GM19239 (cell line): ENCODE data around the gene GALNT16.
A peak's percentile ranks its signal among the peaks of the same experiment; 100 is the strongest.

ENCODE experiments used
- DNase-seq: peaks from one replicate; pipeline ENCODE4 v3.0.0; 2011; ENCODE audit warnings: low spot score; ENCODE audit not compliant: insufficient read length
- FAIRE-seq: peaks from 2 replicates; lab custom pipeline; 2011; peaks lifted over from hg19 to GRCh38; lab: Jason Lieb, UNC

GALNT16 gene

GRCh38 chr14:69328765-69329164 lies 68.8 kb downstream of the GALNT16 start:
- FAIRE-seq (no peak), DNase-seq (no peak)

- no peak for DNase-seq
- no peak for FAIRE-seq
These were observed 71.2 kb downstream of the GALNT16 start for GRCh38 chr14:69331206-69331605.

- no peak for FAIRE-seq
- no peak for DNase-seq
These were observed 72.9 kb downstream of the GALNT16 start for GRCh38 chr14:69332782-69333395.

GRCh38 chr14:69333791-69334337 lies 73.9 kb downstream of the GALNT16 start:
- no peak for FAIRE-seq
- no peak for DNase-seq

GRCh38 chr14:69334576-69334975 lies 74.6 kb downstream of the GALNT16 start:
- DNase-seq (no peak), FAIRE-seq (no peak)

DNA sequence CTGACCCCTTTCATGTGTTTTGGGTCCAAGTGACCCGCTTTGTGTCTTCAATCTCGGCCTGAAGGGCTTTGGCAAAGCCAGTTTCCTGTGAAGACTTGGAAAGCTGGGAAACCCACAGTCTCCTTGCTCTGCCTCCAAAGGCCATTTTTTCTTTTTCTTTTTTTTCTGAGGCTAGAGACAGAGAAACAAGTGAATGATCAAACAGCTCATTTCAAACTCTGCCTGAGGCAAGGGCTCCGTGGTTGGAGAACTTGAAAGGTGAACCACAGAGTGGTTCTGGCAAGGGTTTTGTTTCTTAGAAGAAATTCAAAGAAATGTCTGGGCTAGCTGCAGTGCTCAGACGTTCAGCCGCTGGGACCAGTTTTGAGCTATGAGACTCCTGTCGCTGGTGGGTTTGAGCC lies 75.4 kb downstream of the GALNT16 start:
- DNase-seq = no peak
- FAIRE-seq = no peak

DNA sequence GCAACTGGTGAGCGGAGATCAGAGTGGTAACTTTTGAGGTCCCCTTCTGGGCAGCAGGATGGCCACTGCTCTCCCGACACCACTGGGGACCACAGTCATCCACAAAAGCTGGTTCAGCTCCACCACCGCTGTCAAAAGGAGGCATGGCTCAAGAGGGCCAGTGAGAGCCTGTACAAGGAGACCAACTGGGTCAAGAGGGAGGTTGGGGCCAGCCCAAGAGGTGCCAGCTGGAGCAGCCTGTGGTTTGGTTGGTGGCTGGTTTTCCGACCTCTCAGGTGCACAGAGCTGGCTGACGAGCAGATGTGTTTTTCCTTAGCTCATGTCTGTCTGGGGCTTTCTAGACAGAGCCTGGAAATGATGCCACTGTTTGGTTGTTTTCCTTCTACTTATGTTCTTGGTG lies 78.0 kb downstream of the GALNT16 start:
- no peak for FAIRE-seq

GRCh38 chr14:69339426-69339825 lies 79.5 kb downstream of the GALNT16 start:
- FAIRE-seq (no peak), DNase-seq (no peak)

More for the DNA sequence above, 78.0 kb downstream of the GALNT16 start:
- DNase-seq = no peak

DNA sequence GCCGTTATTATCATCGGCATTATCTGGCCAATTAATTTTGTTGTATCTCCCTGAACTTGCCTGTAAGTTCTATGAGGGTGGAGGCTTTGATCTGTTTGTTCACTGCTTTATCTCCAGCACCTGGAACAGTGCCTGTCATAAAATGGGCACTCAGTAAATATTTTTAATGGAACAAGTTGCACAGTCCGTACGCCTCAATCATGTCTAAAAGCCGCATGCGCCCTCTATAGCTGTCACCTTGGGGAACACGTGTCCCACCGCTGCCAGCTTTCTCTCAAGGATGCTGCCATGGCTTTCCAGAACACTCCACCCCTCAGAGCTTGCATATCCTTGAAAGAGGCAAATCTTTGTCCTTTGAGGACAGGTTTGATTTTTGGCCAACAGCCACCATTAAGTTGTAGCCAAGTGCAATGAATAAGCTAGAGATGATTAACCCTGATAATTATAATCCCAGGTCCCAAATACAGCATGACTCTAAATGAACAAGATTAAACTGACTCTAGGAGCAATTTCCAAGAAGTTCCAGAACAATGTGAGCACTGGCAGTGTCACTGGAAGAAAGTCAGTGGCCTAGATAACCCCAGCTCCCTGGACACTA lies 83.1 kb downstream of the GALNT16 start:
- no peak for DNase-seq
- FAIRE-seq = no peak

DNA sequence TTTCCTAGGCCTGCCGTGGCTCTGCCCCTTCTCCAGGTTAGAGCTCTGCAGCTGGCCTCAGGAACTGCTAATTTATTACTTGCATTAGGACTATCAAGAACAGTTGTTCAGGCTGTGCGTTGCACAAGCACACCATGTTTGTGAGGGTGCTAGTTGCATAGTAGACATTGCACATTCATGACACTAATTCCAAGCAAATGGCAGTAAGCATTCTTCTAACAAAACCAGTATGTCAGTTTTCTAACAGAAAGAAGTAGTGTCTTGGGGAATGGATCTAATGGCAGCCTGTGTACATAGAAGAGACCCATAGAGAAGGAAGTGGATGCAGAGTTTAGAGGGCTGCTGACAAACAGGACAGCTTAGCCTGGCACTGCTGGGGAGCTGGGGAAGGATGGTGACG lies 84.2 kb downstream of the GALNT16 start:
- FAIRE-seq (no peak), DNase-seq (no peak)

DNA sequence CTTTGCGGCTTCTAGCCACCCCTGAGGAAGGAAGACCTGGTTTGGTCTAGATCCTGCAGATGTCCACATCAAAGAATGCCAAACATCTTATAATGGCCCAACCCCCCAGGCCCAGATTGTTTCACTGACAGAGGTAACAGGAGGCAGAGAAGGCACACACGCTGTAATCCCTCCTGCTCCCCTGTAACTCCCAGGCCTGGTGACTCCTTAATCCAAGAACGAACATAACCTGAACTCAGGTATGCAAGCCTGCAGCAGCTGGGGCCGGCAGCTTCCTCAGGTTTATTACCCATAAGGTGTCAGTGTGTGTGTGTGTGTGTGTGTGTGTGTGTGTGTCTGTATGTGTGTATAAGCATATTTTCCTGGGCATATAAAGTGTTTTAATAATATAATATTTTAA lies 85.4 kb downstream of the GALNT16 start:
- FAIRE-seq (no peak), DNase-seq (no peak)

DNA sequence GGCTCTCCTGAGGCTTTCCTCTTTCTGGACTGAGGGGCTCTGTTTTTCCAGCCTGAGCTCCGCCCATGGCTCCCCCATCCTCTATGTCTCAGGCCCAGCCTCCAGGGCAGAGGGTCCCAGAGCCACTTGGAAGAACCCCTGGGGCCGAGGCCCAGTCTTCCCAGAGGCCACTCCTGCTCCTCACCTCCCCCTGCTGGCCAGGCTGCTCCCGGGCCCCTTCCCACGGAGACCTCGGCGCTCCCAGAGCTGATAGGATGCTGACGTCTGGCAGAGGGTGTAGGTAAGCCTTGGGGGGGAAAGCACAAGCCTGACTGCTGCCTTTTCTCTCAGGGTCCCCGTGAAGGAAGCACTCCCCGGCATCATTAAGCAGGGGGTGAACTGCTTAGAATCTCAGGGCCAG lies 86.8 kb downstream of the GALNT16 start:
- FAIRE-seq = no peak
- DNase-seq = no peak

- no peak for DNase-seq
- no peak for FAIRE-seq
These were observed 89.3 kb downstream of the GALNT16 start for GRCh38 chr14:69349091-69349777.

GRCh38 chr14:69350892-69351291 lies 90.9 kb downstream of the GALNT16 start:
- DNase-seq = no peak
- FAIRE-seq = no peak

GRCh38 chr14:69351385-69351784 lies 91.4 kb downstream of the GALNT16 start:
- DNase-seq (no peak), FAIRE-seq (no peak)

DNA sequence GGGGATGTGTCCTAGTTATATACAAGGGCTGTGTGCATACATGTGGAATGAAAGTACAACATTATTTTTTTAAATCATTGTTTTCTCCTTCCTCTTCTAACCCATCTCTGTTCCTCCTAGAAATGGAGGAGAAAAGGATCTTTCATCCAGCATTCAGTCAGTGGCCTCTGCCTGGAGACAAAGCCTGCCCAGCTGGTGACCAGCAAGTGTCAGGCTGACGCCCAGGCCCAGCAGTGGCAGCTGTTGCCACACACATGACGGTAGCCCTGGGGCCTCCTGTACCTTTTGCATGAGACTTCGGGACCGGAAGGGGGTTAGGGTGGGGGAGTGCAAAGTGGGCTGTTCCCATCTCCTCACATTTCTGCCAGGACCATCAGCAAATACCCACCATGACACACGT lies 92.0 kb downstream of the GALNT16 start:
- no peak for DNase-seq
- no peak for FAIRE-seq

- FAIRE-seq (no peak), DNase-seq (no peak)
These were observed 93.2 kb downstream of the GALNT16 start for GRCh38 chr14:69353168-69353567.

DNA sequence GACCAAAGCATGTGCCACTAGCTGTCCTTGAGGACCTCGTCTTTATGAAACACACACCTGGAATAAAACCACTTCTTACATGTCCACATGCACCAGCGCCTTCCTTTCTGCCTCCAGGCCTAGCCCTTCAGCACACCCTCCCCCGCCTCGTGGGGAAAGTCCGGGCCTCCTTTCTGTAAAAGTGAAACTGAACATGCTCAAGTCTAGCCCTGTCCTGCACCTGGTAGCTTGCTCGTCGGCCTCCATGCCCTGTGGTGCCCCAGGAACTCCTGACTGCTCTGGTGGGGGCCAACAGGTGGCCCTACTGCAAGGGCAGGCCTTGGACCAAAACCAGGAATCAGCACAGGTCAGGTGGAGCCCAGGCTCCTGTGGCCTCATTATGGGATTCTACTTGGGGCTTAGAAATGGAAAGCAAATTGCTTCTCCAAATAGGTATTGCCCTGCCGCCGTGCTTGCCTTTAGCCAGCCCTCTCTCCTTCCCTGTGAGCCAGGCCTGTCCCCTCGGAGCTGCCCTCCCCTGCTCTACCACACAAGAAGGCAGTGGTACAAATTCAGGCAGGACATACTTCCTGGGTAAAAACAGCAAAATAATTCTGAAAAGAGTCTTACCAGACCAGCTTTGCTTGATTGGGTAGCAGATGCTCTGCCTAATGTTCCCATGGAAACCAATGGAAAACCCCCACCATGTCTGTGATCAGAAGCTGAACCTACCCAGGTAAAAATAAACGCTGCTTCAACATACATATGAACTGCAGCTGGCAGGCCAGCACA lies 94.6 kb downstream of the GALNT16 start:
- FAIRE-seq = peak; percentile 96
- peak; percentile 91 for DNase-seq

DNA sequence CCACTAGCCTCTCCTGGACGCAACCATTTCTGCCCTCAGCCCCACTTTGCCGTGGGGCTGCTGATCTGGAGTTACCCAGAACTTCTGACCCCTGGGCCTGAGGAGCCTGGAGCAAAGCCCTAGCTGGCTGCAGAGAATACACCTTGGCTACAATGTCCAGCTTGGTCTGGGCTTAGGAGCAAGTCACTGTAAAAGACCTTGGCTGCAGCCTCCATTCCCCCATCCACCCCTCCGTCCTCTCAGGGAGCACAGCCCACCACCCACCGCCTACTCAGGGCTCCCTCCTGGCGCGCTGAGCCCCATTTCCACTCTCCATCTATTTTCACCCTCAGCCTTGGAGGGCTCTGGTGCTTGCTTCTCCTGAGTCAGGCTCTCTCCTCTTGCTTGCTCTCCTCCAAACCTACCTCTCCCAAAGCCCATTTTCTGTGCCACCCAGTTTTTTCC lies 95.2 kb downstream of the GALNT16 start:
- FAIRE-seq (peak; percentile 18), DNase-seq (no peak)

GRCh38 chr14:69355607-69356281 lies 95.8 kb downstream of the GALNT16 start:
- peak; percentile 60 for FAIRE-seq

More at GRCh38 chr14:69355607-69356281, 95.8 kb downstream of the GALNT16 start:
- DNase-seq = no peak
